Measurements from ENCODE around the gene FPGS. TPM values are rescaled to one million over a fixed set of nuclear protein-coding genes. Genes with fewer than 3 reads are reported as not detected.

The FPGS gene
- polyA plus RNA-seq, 1 of the 3 experiments (the other 2 are of a cell fraction): 82.7 TPM

DNA sequence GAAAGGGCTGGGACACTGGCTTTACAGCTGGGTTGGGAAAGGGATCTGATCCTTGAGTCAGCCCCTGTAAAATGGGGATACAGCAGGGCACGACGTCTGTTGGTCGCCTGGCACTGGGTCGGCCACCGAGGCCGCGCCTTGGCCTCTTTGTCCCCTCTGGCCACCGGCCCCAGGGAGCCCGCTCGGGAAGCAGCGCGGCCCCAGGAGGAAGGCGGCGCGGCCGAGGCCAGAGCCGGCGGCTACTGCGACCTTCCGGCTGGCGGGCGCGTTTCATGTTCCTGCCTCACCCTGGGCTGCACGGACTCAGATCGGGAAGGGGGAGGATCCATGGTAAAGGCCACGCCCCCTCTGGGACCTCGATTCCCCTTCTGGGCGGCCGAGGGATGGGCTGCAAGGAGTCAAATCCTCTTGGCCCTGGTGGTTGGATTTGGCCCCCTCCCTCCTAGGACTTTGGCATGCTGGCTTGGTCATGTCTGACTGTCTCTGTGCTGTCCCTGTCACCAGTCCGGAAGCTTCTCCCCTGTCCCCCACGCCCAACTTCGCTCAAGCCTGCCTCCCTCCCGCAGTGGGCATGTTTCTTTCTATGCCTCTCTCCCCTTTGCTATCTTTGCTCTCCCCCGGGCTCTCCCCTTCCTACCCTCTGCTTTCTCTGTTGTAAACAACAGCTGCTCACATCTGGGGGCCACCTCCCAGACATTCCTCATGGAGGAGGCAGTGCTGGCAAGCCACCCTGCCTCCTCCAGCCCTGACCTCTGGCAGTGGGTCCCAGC lies 25.8 kb downstream of the FPGS start (continued):
- no peak for TF ChIP-seq FOSL2 (IDR thresholded peaks at IDR 0.05; ENCODE audit: borderline replicate concordance, low read depth)
- TF ChIP-seq MXI1 (IDR thresholded peaks at IDR 0.05; ENCODE audit: low read depth, low read length): no peak
- no peak for TF ChIP-seq SMC3 (IDR thresholded peaks at IDR 0.05; ENCODE audit: low read depth, low read length)

DNA sequence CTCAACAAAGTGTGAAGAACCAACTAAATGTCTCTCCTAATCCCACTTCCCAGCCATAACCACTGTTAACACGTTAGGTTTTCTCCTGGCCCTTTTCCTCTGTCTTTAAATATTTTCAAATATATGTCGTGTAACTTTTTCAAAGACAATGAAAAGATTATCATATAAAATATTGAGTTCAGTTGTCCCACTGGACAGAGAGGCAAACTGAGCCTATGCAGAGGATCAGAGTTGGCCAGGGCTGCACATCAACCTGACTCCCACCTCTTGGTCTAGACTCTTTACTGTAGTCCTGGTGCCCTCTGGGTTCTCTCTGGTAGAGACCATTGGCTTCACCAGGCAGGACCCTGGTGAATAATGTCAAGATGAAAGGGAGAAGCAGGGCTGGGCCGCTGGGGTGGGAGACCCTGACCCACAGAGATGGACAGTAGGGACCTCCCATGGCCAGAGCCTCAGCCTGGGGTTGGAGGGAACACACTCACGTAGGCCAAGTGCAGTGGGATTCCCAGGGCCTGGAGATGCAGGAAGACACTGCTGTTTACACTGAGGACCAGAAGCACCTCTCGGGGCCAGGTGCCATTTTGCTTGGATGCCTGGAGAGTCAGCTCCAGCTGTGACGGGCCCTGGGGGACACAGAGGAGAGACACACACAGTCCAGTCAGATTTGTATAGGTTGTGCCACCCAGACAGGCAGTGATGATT lies 26.7 kb downstream of the FPGS start:
- Histone ChIP-seq H4K20me1 (ENCODE audit: insufficient read depth) (no peaks in the 10 kb centered on the region), H3K4me2 (no peak overlapping the region), H3K79me2 (ENCODE audit: insufficient read depth) (no peaks in the 10 kb centered on the region), H3K27ac (ENCODE audit: low read depth in 2 of 2, low read length in 1 of 2) (no peak overlapping the region), H3F3A (replicated peaks; ENCODE audit: insufficient read depth) (no peaks in the 10 kb centered on the region), H2AFZ (ENCODE audit: low read depth) (no peak overlapping the region), H3K9me2 (no peaks in the 10 kb centered on the region), H3K4me3 (ENCODE audit: low read depth in 2 of 2, low read length in 1 of 2) (no peak overlapping the region), H3K27me3 (ENCODE audit: insufficient read depth) (no peaks in the 10 kb centered on the region), H3K9me3 (no peaks in the 10 kb centered on the region), H3K4me1 (ENCODE audit: control insufficient read depth in 1 of 2, insufficient read depth in 2 of 2, low read depth in 1 of 2, low read length in 1 of 2) (peaks cover 0 to 4% of the 10 kb centered on the region in 2 experiments; a peak in 1 of 4 replicates), H3K9ac (no peak overlapping the region), H3K36me3 (replicated peaks in 1 of 2; ENCODE audit: control insufficient read depth in 1 of 2, insufficient read depth in 2 of 2, low read length in 1 of 2) (peaks cover 3 to 8% of the 10 kb centered on the region in 2 experiments)
- WGBS (ENCODE audit: low lambda C conversion rate): 90% methylated on average over 4 of the region's 6 CpGs
- CTCF ChIA-PET: interaction anchor here (1.0 to 1.2 kb wide), 3 partner anchors 23 to 92 kb away, joined by 3 to 4 read pairs (median 4); no protein-coding TSS in a partner anchor
- no peak for DNase-seq
- POLR2A ChIA-PET: no interaction called here
- TF ChIP-seq FOSL2 (IDR thresholded peaks at IDR 0.05; ENCODE audit: borderline replicate concordance, low read depth) (no peak), RFX5 (IDR thresholded peaks at IDR 0.05; ENCODE audit: low read length) (no peak), GABPA (IDR thresholded peaks at IDR 0.05; ENCODE audit: low read depth) (no peak), TCF12 (IDR thresholded peaks at IDR 0.05) (no peak), SMC3 (IDR thresholded peaks at IDR 0.05; ENCODE audit: low read depth, low read length) (no peak), ELF1 (IDR thresholded peaks at IDR 0.05) (no peak), NFIC (IDR thresholded peaks at IDR 0.05; ENCODE audit: borderline replicate concordance) (no peak), EP300 (IDR thresholded peaks at IDR 0.05; ENCODE audit: borderline replicate concordance in 1 of 2, low read depth in 1 of 2, low read length in 1 of 2) (no peak)

DNA sequence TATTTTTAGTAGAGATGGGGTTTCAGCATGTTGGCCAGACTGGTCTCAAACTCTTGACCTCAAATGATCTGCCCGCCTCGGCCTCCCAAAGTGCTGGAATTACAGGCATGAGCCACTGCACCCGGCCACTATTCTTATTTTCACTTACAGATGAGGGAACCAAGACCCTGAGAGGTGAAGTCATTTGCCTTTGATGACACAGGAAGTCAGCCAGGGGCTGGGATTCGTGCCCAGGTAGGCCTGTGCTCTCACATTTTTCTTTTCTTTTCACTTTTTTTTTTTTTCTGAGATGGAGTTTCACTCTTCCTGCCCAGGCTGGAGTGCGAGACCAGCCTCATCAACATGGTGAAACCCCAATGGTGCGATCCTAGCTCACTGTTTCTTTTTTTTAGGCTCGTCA lies 29.6 kb downstream of the FPGS start:
- no peaks in the 10 kb centered on the region for H3K27me3 ChIP-seq (ENCODE audit: insufficient read depth)
- ChIA-PET POLR2A (interaction anchor here (0.7 kb wide), 1 partner anchor 8 kb away, joined by 4 read pairs; no protein-coding TSS in a partner anchor), CTCF (no interaction called here)
- no peaks in the 10 kb centered on the region for H4K20me1 ChIP-seq (ENCODE audit: insufficient read depth)
- no peak overlapping the region for H3K9ac ChIP-seq
- no peaks in the 10 kb centered on the region for H3K9me3 ChIP-seq
- H3F3A ChIP-seq (replicated peaks; ENCODE audit: insufficient read depth): peaks cover under 1% of the 10 kb centered on the region
- no peak overlapping the region for H2AFZ ChIP-seq (ENCODE audit: low read depth)
- DNase-seq: no peak
- H3K36me3 ChIP-seq (replicated peaks in 1 of 2; ENCODE audit: control insufficient read depth in 1 of 2, insufficient read depth in 2 of 2, low read length in 1 of 2): peaks cover 0 to 3% of the 10 kb centered on the region in 2 experiments
- 91% methylated on average over 7 of the region's 7 CpGs for WGBS (ENCODE audit: low lambda C conversion rate)
- H3K27ac ChIP-seq (ENCODE audit: low read depth in 2 of 2, low read length in 1 of 2): no peak overlapping the region
- no peak overlapping the region for H3K4me2 ChIP-seq
- H3K4me3 ChIP-seq (ENCODE audit: low read depth in 2 of 2, low read length in 1 of 2): no peak overlapping the region
- H3K4me1 ChIP-seq (ENCODE audit: control insufficient read depth in 1 of 2, insufficient read depth in 2 of 2, low read depth in 1 of 2, low read length in 1 of 2): peaks cover 0 to 16% of the 10 kb centered on the region in 2 experiments; a peak in 1 of 4 replicates
- H3K79me2 ChIP-seq (ENCODE audit: insufficient read depth): peaks cover 18% of the 10 kb centered on the region; the same call in 1 of the 2 replicates
- H3K9me2 ChIP-seq: no peaks in the 10 kb centered on the region
- TF ChIP-seq MEF2A (IDR thresholded peaks at IDR 0.05; ENCODE audit: borderline replicate concordance, low read depth) (no peak), RXRA (IDR thresholded peaks at IDR 0.05; ENCODE audit: borderline replicate concordance, low read depth) (no peak), TAF1 (IDR thresholded peaks at IDR 0.05; ENCODE audit: borderline replicate concordance, low read depth, low read length) (no peak), RAD21 (IDR thresholded peaks at IDR 0.05; ENCODE audit: low read length) (no peak), GABPA (IDR thresholded peaks at IDR 0.05; ENCODE audit: low read depth) (no peak), GATA2 (CRISPR knock-in tag; IDR thresholded peaks at IDR 0.05) (no peak), MXI1 (IDR thresholded peaks at IDR 0.05; ENCODE audit: low read depth, low read length) (no peak)
- TF ChIP-seq, protein P1, sequence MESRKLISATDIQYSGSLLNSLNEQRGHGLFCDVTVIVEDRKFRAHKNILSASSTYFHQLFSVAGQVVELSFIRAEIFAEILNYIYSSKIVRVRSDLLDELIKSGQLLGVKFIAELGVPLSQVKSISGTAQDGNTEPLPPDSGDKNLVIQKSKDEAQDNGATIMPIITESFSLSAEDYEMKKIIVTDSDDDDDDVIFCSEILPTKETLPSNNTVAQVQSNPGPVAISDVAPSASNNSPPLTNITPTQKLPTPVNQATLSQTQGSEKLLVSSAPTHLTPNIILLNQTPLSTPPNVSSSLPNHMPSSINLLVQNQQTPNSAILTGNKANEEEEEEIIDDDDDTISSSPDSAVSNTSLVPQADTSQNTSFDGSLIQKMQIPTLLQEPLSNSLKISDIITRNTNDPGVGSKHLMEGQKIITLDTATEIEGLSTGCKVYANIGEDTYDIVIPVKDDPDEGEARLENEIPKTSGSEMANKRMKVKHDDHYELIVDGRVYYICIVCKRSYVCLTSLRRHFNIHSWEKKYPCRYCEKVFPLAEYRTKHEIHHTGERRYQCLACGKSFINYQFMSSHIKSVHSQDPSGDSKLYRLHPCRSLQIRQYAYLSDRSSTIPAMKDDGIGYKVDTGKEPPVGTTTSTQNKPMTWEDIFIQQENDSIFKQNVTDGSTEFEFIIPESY (IDR thresholded peaks at IDR 0.05; ENCODE audit: borderline replicate concordance, low read depth): no peak
- TF ChIP-seq, protein P2, sequence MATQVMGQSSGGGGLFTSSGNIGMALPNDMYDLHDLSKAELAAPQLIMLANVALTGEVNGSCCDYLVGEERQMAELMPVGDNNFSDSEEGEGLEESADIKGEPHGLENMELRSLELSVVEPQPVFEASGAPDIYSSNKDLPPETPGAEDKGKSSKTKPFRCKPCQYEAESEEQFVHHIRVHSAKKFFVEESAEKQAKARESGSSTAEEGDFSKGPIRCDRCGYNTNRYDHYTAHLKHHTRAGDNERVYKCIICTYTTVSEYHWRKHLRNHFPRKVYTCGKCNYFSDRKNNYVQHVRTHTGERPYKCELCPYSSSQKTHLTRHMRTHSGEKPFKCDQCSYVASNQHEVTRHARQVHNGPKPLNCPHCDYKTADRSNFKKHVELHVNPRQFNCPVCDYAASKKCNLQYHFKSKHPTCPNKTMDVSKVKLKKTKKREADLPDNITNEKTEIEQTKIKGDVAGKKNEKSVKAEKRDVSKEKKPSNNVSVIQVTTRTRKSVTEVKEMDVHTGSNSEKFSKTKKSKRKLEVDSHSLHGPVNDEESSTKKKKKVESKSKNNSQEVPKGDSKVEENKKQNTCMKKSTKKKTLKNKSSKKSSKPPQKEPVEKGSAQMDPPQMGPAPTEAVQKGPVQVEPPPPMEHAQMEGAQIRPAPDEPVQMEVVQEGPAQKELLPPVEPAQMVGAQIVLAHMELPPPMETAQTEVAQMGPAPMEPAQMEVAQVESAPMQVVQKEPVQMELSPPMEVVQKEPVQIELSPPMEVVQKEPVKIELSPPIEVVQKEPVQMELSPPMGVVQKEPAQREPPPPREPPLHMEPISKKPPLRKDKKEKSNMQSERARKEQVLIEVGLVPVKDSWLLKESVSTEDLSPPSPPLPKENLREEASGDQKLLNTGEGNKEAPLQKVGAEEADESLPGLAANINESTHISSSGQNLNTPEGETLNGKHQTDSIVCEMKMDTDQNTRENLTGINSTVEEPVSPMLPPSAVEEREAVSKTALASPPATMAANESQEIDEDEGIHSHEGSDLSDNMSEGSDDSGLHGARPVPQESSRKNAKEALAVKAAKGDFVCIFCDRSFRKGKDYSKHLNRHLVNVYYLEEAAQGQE (IDR thresholded peaks at IDR 0.05; ENCODE audit: low read depth, low read length): no peak
- TF ChIP-seq, protein P3, sequence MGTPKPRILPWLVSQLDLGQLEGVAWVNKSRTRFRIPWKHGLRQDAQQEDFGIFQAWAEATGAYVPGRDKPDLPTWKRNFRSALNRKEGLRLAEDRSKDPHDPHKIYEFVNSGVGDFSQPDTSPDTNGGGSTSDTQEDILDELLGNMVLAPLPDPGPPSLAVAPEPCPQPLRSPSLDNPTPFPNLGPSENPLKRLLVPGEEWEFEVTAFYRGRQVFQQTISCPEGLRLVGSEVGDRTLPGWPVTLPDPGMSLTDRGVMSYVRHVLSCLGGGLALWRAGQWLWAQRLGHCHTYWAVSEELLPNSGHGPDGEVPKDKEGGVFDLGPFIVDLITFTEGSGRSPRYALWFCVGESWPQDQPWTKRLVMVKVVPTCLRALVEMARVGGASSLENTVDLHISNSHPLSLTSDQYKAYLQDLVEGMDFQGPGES (IDR thresholded peaks at IDR 0.05; ENCODE audit: low read depth, low read length): no peak
